ACHN (cell line): Measurements from ENCODE around the gene TMEM86B.

Experiments used
- DNase-seq: peaks from one replicate; pipeline ENCODE4 v3.0.0-alpha.2; 2015
- in situ Hi-C: cut with HindIII; loops from 2 replicates; pipeline ENCODE4 v1.10.0; 2017; ENCODE audit warnings: low sequenced_read_pairs, low pct_ligation_motif_present, low pct_unique_long_range_greater_than_20kb

The TMEM86B gene

GRCh38 chr19:55246462-55247451 lies 18.2 kb upstream of the TMEM86B start:
- in situ Hi-C loops, result no loop called here
- DNase-seq, result no peak

- no peak for DNase-seq
- in situ Hi-C loops, result no loop called here
Observed at GRCh38 chr19:55245236-55245904, 16.8 kb upstream of the TMEM86B start.

- DNase-seq, result no peak
- in situ Hi-C loops, result no loop called here
Observed at GRCh38 chr19:55244004-55244680, 15.6 kb upstream of the TMEM86B start.

- DNase-seq, result no peak
- in situ Hi-C loops, result no loop called here
Observed at GRCh38 chr19:55242517-55242916, 14.0 kb upstream of the TMEM86B start.

- in situ Hi-C loops, result no loop called here
- DNase-seq, result no peak
Observed at GRCh38 chr19:55241935-55242464, 13.4 kb upstream of the TMEM86B start.

GRCh38 chr19:55241143-55241934 lies 12.8 kb upstream of the TMEM86B start:
- DNase-seq, result no peak
- in situ Hi-C loops, result no loop called here

GRCh38 chr19:55240713-55241020 lies 12.1 kb upstream of the TMEM86B start:
- no peak for DNase-seq
- in situ Hi-C loops, result no loop called here

- in situ Hi-C loops, result no loop called here
- no peak for DNase-seq
Observed at GRCh38 chr19:55239004-55239403, 10.4 kb upstream of the TMEM86B start.

- no peak for DNase-seq
- in situ Hi-C loops, result no loop called here
Observed at GRCh38 chr19:55238030-55238429, 9.5 kb upstream of the TMEM86B start.

- in situ Hi-C loops, result no loop called here
- no peak for DNase-seq
Observed at GRCh38 chr19:55232986-55233385, 4.4 kb upstream of the TMEM86B start.

GRCh38 chr19:55232286-55232602 lies 3.7 kb upstream of the TMEM86B start:
- in situ Hi-C loops, result no loop called here
- DNase-seq, result no peak

GRCh38 chr19:55231391-55232285 lies 3.1 kb upstream of the TMEM86B start:
- in situ Hi-C loops, result no loop called here
- DNase-seq, result no peak

- no peak for DNase-seq
- in situ Hi-C loops, result no loop called here
Observed at GRCh38 chr19:55230780-55231179, 2.2 kb upstream of the TMEM86B start.

- in situ Hi-C loops, result no loop called here
- DNase-seq, result no peak
Observed at GRCh38 chr19:55230329-55230728, 1.8 kb upstream of the TMEM86B start.

GRCh38 chr19:55229789-55230182 lies 1.2 kb upstream of the TMEM86B start:
- no peak for DNase-seq
- in situ Hi-C loops, result no loop called here

GRCh38 chr19:55229145-55229788 lies 704 bp upstream of the TMEM86B start:
- DNase-seq, result no peak
- in situ Hi-C loops, result no loop called here

GRCh38 chr19:55228015-55228391 lies 560 bp downstream of the TMEM86B start:
- no peak for DNase-seq
- in situ Hi-C loops, result no loop called here
